Subcutaneous adipose tissue (tissue), 4 donors: ENCODE data around the gene SMIM20. TPM values are rescaled to one million over a fixed set of nuclear protein-coding genes. Genes with fewer than 3 reads are reported as not detected.

Experiments
- total RNA-seq, 4 donors: library from RNA; depleted of rRNA; stranded (reverse); fragments of >200 nt; gene quantifications; one replicate each; pipeline ENCODE4 v1.1.0, GENCODE V29; 2016
- TF ChIP-seq, protein P1 (sequence below): fragments of 450-650 bp; IDR thresholded peaks from one replicate; pipeline ENCODE4 v1.5.1; 2016; ENCODE audit warnings: low read depth, mild to moderate bottlenecking, control low read depth, antibody characterized with exemption, moderate library complexity

Gene SMIM20
- total RNA-seq, 4 donors from 2014 or later, result 27.3 to 47.8 (median 34.7) TPM

DNA sequence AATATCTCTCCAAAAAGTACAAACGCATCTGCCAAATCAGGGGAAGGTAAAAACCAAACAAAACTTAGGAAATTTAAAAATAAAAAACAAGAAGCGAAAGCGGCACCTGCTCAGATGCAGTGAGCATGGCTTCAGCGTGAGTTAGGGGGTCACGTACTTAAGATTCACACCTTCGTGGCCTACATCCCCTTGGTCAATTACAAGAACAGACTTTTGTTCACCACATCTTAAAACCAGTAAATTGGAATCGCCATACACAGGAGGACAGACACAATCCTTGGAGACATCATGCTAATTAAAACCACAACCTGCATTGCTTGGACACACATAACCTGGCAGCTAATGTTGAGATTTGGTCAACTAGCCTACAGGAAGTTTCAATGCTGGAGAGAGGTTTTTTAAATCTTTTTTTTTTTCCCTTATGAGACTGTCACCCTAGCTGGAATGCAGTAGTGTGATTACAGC, 38.7 kb upstream of the SMIM20 start:
- TF ChIP-seq, protein P1, sequence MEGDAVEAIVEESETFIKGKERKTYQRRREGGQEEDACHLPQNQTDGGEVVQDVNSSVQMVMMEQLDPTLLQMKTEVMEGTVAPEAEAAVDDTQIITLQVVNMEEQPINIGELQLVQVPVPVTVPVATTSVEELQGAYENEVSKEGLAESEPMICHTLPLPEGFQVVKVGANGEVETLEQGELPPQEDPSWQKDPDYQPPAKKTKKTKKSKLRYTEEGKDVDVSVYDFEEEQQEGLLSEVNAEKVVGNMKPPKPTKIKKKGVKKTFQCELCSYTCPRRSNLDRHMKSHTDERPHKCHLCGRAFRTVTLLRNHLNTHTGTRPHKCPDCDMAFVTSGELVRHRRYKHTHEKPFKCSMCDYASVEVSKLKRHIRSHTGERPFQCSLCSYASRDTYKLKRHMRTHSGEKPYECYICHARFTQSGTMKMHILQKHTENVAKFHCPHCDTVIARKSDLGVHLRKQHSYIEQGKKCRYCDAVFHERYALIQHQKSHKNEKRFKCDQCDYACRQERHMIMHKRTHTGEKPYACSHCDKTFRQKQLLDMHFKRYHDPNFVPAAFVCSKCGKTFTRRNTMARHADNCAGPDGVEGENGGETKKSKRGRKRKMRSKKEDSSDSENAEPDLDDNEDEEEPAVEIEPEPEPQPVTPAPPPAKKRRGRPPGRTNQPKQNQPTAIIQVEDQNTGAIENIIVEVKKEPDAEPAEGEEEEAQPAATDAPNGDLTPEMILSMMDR, result no peak

DNA sequence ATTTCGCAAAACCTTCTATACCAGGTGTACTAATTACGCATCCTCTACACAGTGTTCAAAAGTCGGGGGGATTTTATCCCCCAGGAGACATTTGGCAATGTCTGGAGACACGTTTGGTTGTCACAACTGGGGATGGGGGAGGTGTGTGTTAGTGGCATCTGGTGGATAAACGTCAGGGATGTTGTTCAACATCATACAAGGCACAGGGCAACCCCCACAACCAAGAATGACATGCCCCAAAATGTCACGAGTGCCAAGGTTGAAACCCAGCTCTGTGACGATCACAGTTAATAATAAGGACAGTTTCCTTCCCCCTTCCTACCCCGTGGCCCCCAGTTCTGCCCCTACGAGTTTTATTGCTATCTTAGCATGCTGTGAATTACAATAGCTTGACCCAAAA, 35.3 kb upstream of the SMIM20 start:
- TF ChIP-seq, protein P1, result no peak

DNA sequence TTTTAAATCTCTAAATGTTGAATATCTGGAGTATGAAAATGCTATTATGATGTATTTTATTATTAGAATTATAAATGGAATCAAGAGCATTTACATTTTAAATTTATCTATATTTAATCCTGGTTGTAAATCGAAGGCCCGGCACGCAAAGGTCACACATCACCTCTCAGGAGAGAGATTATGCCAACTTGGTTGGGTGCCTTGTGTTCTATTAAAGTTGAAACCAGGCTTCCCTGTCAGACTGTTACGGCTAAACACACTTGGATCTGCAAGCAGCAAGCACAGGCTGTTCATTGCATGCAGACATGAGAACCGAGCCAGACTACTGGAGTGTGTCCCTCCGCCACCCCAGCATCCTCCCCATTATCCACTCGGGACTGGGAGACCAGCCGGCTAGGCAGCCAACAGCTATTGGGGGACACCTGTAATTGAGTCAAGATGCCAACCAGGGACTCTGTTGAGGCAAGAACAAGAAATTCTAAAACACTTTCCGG, 34.9 kb upstream of the SMIM20 start:
- TF ChIP-seq, protein P1, result no peak

DNA sequence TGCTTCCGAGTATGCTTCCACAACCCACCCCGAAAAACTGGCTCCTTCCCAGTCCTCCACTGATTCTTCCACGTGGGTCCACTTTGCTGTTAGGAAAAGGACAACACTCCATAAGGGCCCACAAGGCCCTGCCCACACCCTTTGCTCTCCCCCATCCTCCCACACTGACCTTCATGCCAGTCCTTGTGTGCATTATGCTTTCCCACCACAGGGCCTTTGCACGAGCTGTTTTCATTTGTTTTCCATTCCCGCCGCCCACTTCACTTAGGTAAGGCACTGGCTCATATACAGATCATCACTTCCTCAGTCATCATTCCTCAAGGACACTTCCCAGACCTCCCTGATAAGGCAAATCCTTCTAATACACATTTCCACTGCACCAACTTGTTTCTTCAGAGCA, 34.4 kb upstream of the SMIM20 start:
- TF ChIP-seq, protein P1, result no peak

DNA sequence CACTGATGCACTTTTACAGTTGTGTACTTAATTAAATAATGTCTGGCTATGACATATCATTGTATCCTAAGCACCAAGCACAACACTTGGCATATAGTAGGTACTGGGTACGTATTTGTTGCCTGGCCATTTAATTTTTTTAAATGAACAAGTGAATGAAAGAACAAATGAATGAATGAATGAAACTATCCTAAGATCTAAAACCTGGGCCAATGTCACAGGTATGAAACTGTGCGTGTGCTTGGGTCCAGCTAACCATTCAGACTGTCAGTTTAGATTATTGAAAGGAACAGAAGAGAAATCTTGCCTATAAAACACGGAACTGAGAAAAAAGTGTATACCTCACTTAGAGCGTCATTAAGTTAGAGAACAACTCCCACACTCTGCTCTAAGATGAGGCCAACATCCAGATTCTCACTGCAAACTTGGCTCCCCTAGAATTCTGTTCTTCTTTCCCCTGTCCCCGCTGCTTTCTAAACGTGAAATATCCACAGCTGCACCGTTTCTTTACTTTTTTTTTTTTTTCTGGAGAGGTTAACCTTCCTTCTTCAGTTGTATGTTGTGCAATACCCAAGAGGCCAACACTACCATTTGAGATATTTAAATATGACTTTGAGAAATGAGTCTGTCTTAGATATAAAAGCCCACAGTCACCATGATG, 33.9 kb upstream of the SMIM20 start:
- TF ChIP-seq, protein P1, result no peak

DNA sequence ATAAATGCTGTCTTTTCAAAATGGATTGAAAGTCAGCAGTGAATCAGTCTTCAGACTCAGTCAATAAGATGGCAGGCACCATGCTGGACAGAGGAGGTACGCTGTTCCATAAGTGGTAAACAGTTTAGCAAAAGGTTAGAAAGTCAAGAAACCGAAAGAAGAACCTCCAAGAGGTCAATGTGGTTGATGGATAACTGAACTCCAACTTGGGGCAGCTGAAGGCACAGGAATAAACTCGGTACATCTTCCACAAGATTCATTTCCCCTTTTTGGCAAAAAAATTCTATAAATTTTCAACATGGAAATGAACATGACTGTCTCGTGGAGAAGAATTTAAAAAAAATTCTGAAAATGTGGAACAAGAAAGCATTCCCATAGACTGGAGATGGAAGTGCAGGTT, 32.8 kb upstream of the SMIM20 start:
- TF ChIP-seq, protein P1, result no peak

DNA sequence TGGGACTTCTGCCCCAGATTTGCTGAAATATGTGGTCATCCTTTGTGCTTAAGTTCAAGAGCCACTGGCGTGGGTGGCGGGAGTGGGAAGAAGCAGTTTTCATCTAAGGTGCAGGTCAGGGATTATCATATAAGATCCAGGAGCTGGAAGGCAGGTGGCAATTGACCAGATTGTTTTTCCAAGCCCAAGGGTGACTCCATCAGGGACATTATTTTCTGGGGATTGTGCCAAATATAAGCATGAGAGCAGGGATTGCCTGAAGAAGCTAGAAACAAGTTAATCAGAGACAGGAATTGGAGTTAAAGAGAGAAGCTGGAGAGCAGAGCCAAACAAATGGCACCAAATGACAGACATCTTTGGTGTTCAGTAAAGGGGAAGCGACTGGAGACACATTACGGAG, 31.8 kb upstream of the SMIM20 start:
- TF ChIP-seq, protein P1, result no peak
